ENCODE results near the gene SH3PXD2A.

The SH3PXD2A gene

GRCh38 chr10:103688491-103688890, 166.9 kb downstream of the SH3PXD2A start:
- DNase-seq (ENCODE audit: insufficient read length, low spot score) (no peak), FAIRE-seq (no peak)
- TF ChIP-seq SPI1 (IDR thresholded peaks at IDR 0.05; ENCODE audit: low read depth, low read length), result no peak
- TF ChIP-seq POLR2A (IDR thresholded peaks at IDR 0.05; ENCODE audit: low read depth, low read length), result no peak
- no peak for TF ChIP-seq POU2F2 (IDR thresholded peaks at IDR 0.05; ENCODE audit: low read depth, low read length)
- no peak for TF ChIP-seq PAX5 (IDR thresholded peaks at IDR 0.05; ENCODE audit: insufficient read depth, low read length, severe bottlenecking)
- no peak for TF ChIP-seq POLR2AphosphoS5 (IDR thresholded peaks at IDR 0.05; ENCODE audit: low read depth, low read length)
- TF ChIP-seq TAF1 (IDR thresholded peaks at IDR 0.05; ENCODE audit: low read depth, low read length), result no peak

- no peak for DNase-seq (ENCODE audit: insufficient read length, low spot score)
- no peak for FAIRE-seq
- TF ChIP-seq SPI1 (IDR thresholded peaks at IDR 0.05; ENCODE audit: low read depth, low read length), result no peak
- TF ChIP-seq TAF1 (IDR thresholded peaks at IDR 0.05; ENCODE audit: low read depth, low read length), result no peak
- no peak for TF ChIP-seq PAX5 (IDR thresholded peaks at IDR 0.05; ENCODE audit: insufficient read depth, low read length, severe bottlenecking)
- TF ChIP-seq POU2F2 (IDR thresholded peaks at IDR 0.05; ENCODE audit: low read depth, low read length), result no peak
- no peak for TF ChIP-seq POLR2A (IDR thresholded peaks at IDR 0.05; ENCODE audit: low read depth, low read length)
- TF ChIP-seq POLR2AphosphoS5 (IDR thresholded peaks at IDR 0.05; ENCODE audit: low read depth, low read length), result no peak
These were observed 167.7 kb downstream of the SH3PXD2A start for GRCh38 chr10:103687718-103688117.

GRCh38 chr10:103687172-103687571, 168.2 kb downstream of the SH3PXD2A start:
- DNase-seq (ENCODE audit: insufficient read length, low spot score), result no peak
- FAIRE-seq, result no peak
- TF ChIP-seq TAF1 (IDR thresholded peaks at IDR 0.05; ENCODE audit: low read depth, low read length) (no peak), POLR2A (IDR thresholded peaks at IDR 0.05; ENCODE audit: low read depth, low read length) (no peak), POU2F2 (IDR thresholded peaks at IDR 0.05; ENCODE audit: low read depth, low read length) (no peak), PAX5 (IDR thresholded peaks at IDR 0.05; ENCODE audit: insufficient read depth, low read length, severe bottlenecking) (no peak), SPI1 (IDR thresholded peaks at IDR 0.05; ENCODE audit: low read depth, low read length) (no peak), POLR2AphosphoS5 (IDR thresholded peaks at IDR 0.05; ENCODE audit: low read depth, low read length) (no peak)

- no peak for TF ChIP-seq TAF1 (IDR thresholded peaks at IDR 0.05; ENCODE audit: low read depth, low read length)
- no peak for TF ChIP-seq POU2F2 (IDR thresholded peaks at IDR 0.05; ENCODE audit: low read depth, low read length)
- 0 out of 2 replicates have a peak, but pooled peaks have one; percentile 16 for TF ChIP-seq SPI1 (IDR thresholded peaks at IDR 0.05; ENCODE audit: low read depth, low read length)
- FAIRE-seq, result peak; percentile 33
- DNase-seq (ENCODE audit: insufficient read length, low spot score), result peak; percentile 79
These were observed 169.3 kb downstream of the SH3PXD2A start for GRCh38 chr10:103685880-103686669.

GRCh38 chr10:103683851-103684250, 171.5 kb downstream of the SH3PXD2A start:
- DNase-seq (ENCODE audit: insufficient read length, low spot score) (no peak), FAIRE-seq (no peak)
- no peak for TF ChIP-seq POU2F2 (IDR thresholded peaks at IDR 0.05; ENCODE audit: low read depth, low read length)
- no peak for TF ChIP-seq SPI1 (IDR thresholded peaks at IDR 0.05; ENCODE audit: low read depth, low read length)
- no peak for TF ChIP-seq PAX5 (IDR thresholded peaks at IDR 0.05; ENCODE audit: insufficient read depth, low read length, severe bottlenecking)
- TF ChIP-seq TAF1 (IDR thresholded peaks at IDR 0.05; ENCODE audit: low read depth, low read length), result no peak
- TF ChIP-seq POLR2A (IDR thresholded peaks at IDR 0.05; ENCODE audit: low read depth, low read length), result no peak
- no peak for TF ChIP-seq POLR2AphosphoS5 (IDR thresholded peaks at IDR 0.05; ENCODE audit: low read depth, low read length)

- FAIRE-seq, result no peak
- no peak for TF ChIP-seq SPI1 (IDR thresholded peaks at IDR 0.05; ENCODE audit: low read depth, low read length)
- TF ChIP-seq POLR2AphosphoS5 (IDR thresholded peaks at IDR 0.05; ENCODE audit: low read depth, low read length), result no peak
- TF ChIP-seq POU2F2 (IDR thresholded peaks at IDR 0.05; ENCODE audit: low read depth, low read length), result no peak
- TF ChIP-seq PAX5 (IDR thresholded peaks at IDR 0.05; ENCODE audit: insufficient read depth, low read length, severe bottlenecking), result no peak
- TF ChIP-seq POLR2A (IDR thresholded peaks at IDR 0.05; ENCODE audit: low read depth, low read length), result no peak
- TF ChIP-seq TAF1 (IDR thresholded peaks at IDR 0.05; ENCODE audit: low read depth, low read length), result no peak
These were observed 172.7 kb downstream of the SH3PXD2A start for GRCh38 chr10:103682631-103683030.

GRCh38 chr10:103681617-103682399, 173.6 kb downstream of the SH3PXD2A start:
- DNase-seq (ENCODE audit: insufficient read length, low spot score), result no peak
- no peak for FAIRE-seq
- TF ChIP-seq TAF1 (IDR thresholded peaks at IDR 0.05; ENCODE audit: low read depth, low read length) (no peak), POLR2AphosphoS5 (IDR thresholded peaks at IDR 0.05; ENCODE audit: low read depth, low read length) (no peak), PAX5 (IDR thresholded peaks at IDR 0.05; ENCODE audit: insufficient read depth, low read length, severe bottlenecking) (no peak), POU2F2 (IDR thresholded peaks at IDR 0.05; ENCODE audit: low read depth, low read length) (no peak), SPI1 (IDR thresholded peaks at IDR 0.05; ENCODE audit: low read depth, low read length) (no peak), POLR2A (IDR thresholded peaks at IDR 0.05; ENCODE audit: low read depth, low read length) (no peak)

More at GRCh38 chr10:103682631-103683030, 172.7 kb downstream of the SH3PXD2A start:
- DNase-seq (ENCODE audit: insufficient read length, low spot score), result no peak

- TF ChIP-seq POLR2A (IDR thresholded peaks at IDR 0.05; ENCODE audit: low read depth, low read length) (no peak), POLR2AphosphoS5 (IDR thresholded peaks at IDR 0.05; ENCODE audit: low read depth, low read length) (no peak), POU2F2 (IDR thresholded peaks at IDR 0.05; ENCODE audit: low read depth, low read length) (0 out of 2 replicates have a peak, but pooled peaks have one; percentile 9), SPI1 (IDR thresholded peaks at IDR 0.05; ENCODE audit: low read depth, low read length) (0 out of 2 replicates have a peak, but pooled peaks have one; percentile 1), TAF1 (IDR thresholded peaks at IDR 0.05; ENCODE audit: low read depth, low read length) (no peak), PAX5 (IDR thresholded peaks at IDR 0.05; ENCODE audit: insufficient read depth, low read length, severe bottlenecking) (no peak)
- FAIRE-seq (peak; percentile 9), DNase-seq (ENCODE audit: insufficient read length, low spot score) (no peak)
These were observed 174.5 kb downstream of the SH3PXD2A start for GRCh38 chr10:103680869-103681236.

Data from GM12891 (cell line).